NCI-H82 treated with DMSO at 0.1 percent for 48 hours (cell line): ENCODE data around the gene TBC1D22A.

Experiments used
- DNase-seq: peaks from one replicate; lab custom pipeline; 2025; ENCODE audit not compliant: unreplicated experiment; lab: John Stamatoyannopoulos, UW

The TBC1D22A gene

GRCh38 chr22:46829941-46830715, 67.7 kb downstream of the TBC1D22A start:
- no peak for DNase-seq

GRCh38 chr22:46830841-46831240, 68.4 kb downstream of the TBC1D22A start:
- DNase-seq, result no peak

GRCh38 chr22:46833228-46833627, 70.8 kb downstream of the TBC1D22A start:
- no peak for DNase-seq

GRCh38 chr22:46834021-46834737, 71.7 kb downstream of the TBC1D22A start:
- no peak for DNase-seq

- DNase-seq, result no peak
Observed at GRCh38 chr22:46835288-46835687, 72.8 kb downstream of the TBC1D22A start.

GRCh38 chr22:46835693-46836092, 73.2 kb downstream of the TBC1D22A start:
- DNase-seq, result no peak

GRCh38 chr22:46841522-46841921, 79.1 kb downstream of the TBC1D22A start:
- no peak for DNase-seq

GRCh38 chr22:46842606-46843005, 80.2 kb downstream of the TBC1D22A start:
- no peak for DNase-seq

GRCh38 chr22:46843821-46844255, 81.4 kb downstream of the TBC1D22A start:
- DNase-seq, result no peak

GRCh38 chr22:46844606-46845210, 82.3 kb downstream of the TBC1D22A start:
- DNase-seq, result no peak

- no peak for DNase-seq
Observed at GRCh38 chr22:46845296-46846149, 83.1 kb downstream of the TBC1D22A start.

GRCh38 chr22:46846150-46846831, 83.8 kb downstream of the TBC1D22A start:
- no peak for DNase-seq

GRCh38 chr22:46846832-46847355, 84.4 kb downstream of the TBC1D22A start:
- DNase-seq, result no peak

- DNase-seq, result no peak
Observed at GRCh38 chr22:46848197-46848596, 85.7 kb downstream of the TBC1D22A start.

- no peak for DNase-seq
Observed at GRCh38 chr22:46849101-46849500, 86.7 kb downstream of the TBC1D22A start.

GRCh38 chr22:46849951-46850350, 87.5 kb downstream of the TBC1D22A start:
- DNase-seq, result no peak

- DNase-seq, result no peak
Observed at GRCh38 chr22:46851311-46851710, 88.9 kb downstream of the TBC1D22A start.

- no peak for DNase-seq
Observed at GRCh38 chr22:46851941-46852340, 89.5 kb downstream of the TBC1D22A start.

GRCh38 chr22:46852771-46853170, 90.3 kb downstream of the TBC1D22A start:
- no peak for DNase-seq

GRCh38 chr22:46853191-46853590, 90.7 kb downstream of the TBC1D22A start:
- no peak for DNase-seq
